GM12892 (cell line): ENCODE measurements around the gene TMTC1.

Experiments used
- POLR2A ChIP-seq: IDR thresholded peaks from 2 replicates; pipeline ENCODE4 v1.6.1; 2011; ENCODE audit warnings: low read depth, low read length, control low read depth
- TAF1 ChIP-seq: IDR thresholded peaks from 2 replicates; pipeline ENCODE4 v1.6.1; 2011; ENCODE audit warnings: low read depth, mild to moderate bottlenecking, control low read depth, low read length, borderline replicate concordance

DNA sequence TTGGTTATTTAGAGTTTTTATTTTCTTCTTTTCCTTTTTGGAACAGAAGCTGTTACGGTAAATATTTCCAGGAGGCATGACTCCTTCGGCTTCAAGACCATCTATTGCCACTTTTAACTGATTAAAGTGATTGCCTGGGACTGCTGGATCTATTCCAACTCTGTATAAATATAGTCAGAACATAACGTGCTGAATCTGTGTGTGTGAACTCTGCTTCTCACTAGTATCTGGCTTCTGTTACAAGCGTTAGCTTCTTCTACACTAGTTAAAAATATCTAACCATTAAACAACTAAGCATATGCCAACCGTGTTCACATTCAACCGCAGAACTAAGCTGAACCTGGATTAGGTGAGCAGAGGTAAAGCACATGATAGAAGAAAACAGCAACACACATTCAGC is 49.0 kb downstream of the TMTC1 start:
- no peak for TF ChIP-seq TAF1
- TF ChIP-seq POLR2A, result no peak
